H1 (cell line): ENCODE measurements around the gene EPB41L4B. TPM values are rescaled to one million over a fixed set of nuclear protein-coding genes. Genes with fewer than 3 reads are reported as not detected.

Source experiments
- JUN ChIP-seq: IDR thresholded peaks from 2 replicates; pipeline ENCODE4 v1.6.1; 2011; ENCODE audit warnings: low read depth, mild to moderate bottlenecking, improper control_type of control experiment, low read length
- JUND ChIP-seq: IDR thresholded peaks from 2 replicates; pipeline ENCODE4 v1.6.1; 2011; ENCODE audit warnings: mild to moderate bottlenecking, improper control_type of control experiment, low read length
- RBBP5 ChIP-seq: IDR thresholded peaks from 2 replicates; pipeline ENCODE4 v1.7.1; 2012; ENCODE audit warnings: low read depth, mild to moderate bottlenecking, inconsistent platforms, low read length, moderate library complexity, borderline replicate concordance
- RNF2 ChIP-seq: fragments of 200-900, 300-1000 bp; sonication (generic); IDR thresholded peaks from 2 replicates; pipeline ENCODE4 v1.7.1; 2016; ENCODE audit warnings: borderline replicate concordance, low read depth, mild to moderate bottlenecking, antibody characterized with exemption, low read length; ENCODE audit not compliant: poor library complexity, severe bottlenecking; ENCODE audit errors: missing control alignments
- TAF1 ChIP-seq: IDR thresholded peaks from 2 replicates; pipeline ENCODE4 v1.6.1; 2011; ENCODE audit warnings: mild to moderate bottlenecking, low read depth, low read length
- polyA plus RNA-seq, 7 experiments: library from polyadenylated mRNA; depleted of rRNA in 3 of 7; stranded (reverse) in 5 of 7; unstranded in 2 of 7; fragments of >200 nt in 5 of 7; fragments of 200-250 nt in 2 of 7; gene quantifications; 1 replicate in 5 of 7; 2 replicates in 1 of 7; 4 replicates in 1 of 7; pipeline versions ENCODE4 v1.2.1 to v1.2.3, GENCODE V29; 2011 to 2013; ENCODE audit warnings: missing spikeins in 2 of 7, mixed read lengths in 2 of 7
- total RNA-seq: library from RNA; stranded (reverse); fragmentation: NEBNext Ultra II Directional; extraction: Animal tissue kit (Norgen Biotek cat#: 25700); gene quantifications from 2 replicates; pipeline ENCODE4 v1.2.1, GENCODE V29; 2021
- TF ChIP-seq, protein P1 (sequence below): fragments of 300-600 bp; sonication (generic); IDR thresholded peaks from 2 replicates; pipeline ENCODE4 v1.7.1; 2012; ENCODE audit warnings: low read length, moderate library complexity, mild to moderate bottlenecking, inconsistent platforms; ENCODE audit not compliant: insufficient replicate concordance
- TF ChIP-seq, protein P2 (sequence below): IDR thresholded peaks from 2 replicates; pipeline ENCODE4 v1.6.1; 2011; ENCODE audit warnings: low read depth, mild to moderate bottlenecking, low read length; ENCODE audit not compliant: insufficient read depth
- TF ChIP-seq, protein P3 (sequence below), 3 experiments: IDR thresholded peaks; 1 replicate in 2 of 3; 2 replicates in 1 of 3; pipeline versions ENCODE4 v1.5.1 to v1.6.1; 2011; ENCODE audit warnings: low read length in 3 of 3, mild to moderate bottlenecking in 3 of 3, inconsistent platforms in 2 of 3, low read depth in 1 of 3, moderate library complexity in 1 of 3; ENCODE audit not compliant: insufficient read depth in 1 of 3; ENCODE audit errors: control extremely low read depth in 1 of 3

EPB41L4B gene
- total and polyA plus RNA-seq, 2 of the 8 experiments (the other 6 are each of a cell fraction or from before 2014, with no cell fraction given): 11.9 to 25.0 TPM

DNA sequence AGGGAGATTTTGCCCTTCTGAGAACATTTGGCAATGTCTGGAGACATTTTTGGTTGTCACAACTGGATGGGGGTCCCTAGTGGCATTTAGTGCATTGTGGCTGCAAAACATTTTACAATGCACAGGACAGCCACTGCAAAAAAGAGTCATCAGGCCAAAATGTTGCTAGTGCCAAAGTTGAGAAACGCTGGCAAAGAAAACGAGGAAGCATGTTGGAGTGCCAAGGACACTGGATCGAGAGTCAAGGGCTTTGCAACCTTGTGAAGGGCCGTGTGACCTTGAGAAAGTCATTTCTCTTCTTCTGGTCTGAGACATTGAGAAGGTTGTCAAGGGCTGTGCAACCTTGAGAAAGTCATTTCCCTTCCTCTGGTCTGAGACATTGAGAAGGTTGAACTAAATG is 108.1 kb downstream of the EPB41L4B start (continued):
- TF ChIP-seq, protein P1, sequence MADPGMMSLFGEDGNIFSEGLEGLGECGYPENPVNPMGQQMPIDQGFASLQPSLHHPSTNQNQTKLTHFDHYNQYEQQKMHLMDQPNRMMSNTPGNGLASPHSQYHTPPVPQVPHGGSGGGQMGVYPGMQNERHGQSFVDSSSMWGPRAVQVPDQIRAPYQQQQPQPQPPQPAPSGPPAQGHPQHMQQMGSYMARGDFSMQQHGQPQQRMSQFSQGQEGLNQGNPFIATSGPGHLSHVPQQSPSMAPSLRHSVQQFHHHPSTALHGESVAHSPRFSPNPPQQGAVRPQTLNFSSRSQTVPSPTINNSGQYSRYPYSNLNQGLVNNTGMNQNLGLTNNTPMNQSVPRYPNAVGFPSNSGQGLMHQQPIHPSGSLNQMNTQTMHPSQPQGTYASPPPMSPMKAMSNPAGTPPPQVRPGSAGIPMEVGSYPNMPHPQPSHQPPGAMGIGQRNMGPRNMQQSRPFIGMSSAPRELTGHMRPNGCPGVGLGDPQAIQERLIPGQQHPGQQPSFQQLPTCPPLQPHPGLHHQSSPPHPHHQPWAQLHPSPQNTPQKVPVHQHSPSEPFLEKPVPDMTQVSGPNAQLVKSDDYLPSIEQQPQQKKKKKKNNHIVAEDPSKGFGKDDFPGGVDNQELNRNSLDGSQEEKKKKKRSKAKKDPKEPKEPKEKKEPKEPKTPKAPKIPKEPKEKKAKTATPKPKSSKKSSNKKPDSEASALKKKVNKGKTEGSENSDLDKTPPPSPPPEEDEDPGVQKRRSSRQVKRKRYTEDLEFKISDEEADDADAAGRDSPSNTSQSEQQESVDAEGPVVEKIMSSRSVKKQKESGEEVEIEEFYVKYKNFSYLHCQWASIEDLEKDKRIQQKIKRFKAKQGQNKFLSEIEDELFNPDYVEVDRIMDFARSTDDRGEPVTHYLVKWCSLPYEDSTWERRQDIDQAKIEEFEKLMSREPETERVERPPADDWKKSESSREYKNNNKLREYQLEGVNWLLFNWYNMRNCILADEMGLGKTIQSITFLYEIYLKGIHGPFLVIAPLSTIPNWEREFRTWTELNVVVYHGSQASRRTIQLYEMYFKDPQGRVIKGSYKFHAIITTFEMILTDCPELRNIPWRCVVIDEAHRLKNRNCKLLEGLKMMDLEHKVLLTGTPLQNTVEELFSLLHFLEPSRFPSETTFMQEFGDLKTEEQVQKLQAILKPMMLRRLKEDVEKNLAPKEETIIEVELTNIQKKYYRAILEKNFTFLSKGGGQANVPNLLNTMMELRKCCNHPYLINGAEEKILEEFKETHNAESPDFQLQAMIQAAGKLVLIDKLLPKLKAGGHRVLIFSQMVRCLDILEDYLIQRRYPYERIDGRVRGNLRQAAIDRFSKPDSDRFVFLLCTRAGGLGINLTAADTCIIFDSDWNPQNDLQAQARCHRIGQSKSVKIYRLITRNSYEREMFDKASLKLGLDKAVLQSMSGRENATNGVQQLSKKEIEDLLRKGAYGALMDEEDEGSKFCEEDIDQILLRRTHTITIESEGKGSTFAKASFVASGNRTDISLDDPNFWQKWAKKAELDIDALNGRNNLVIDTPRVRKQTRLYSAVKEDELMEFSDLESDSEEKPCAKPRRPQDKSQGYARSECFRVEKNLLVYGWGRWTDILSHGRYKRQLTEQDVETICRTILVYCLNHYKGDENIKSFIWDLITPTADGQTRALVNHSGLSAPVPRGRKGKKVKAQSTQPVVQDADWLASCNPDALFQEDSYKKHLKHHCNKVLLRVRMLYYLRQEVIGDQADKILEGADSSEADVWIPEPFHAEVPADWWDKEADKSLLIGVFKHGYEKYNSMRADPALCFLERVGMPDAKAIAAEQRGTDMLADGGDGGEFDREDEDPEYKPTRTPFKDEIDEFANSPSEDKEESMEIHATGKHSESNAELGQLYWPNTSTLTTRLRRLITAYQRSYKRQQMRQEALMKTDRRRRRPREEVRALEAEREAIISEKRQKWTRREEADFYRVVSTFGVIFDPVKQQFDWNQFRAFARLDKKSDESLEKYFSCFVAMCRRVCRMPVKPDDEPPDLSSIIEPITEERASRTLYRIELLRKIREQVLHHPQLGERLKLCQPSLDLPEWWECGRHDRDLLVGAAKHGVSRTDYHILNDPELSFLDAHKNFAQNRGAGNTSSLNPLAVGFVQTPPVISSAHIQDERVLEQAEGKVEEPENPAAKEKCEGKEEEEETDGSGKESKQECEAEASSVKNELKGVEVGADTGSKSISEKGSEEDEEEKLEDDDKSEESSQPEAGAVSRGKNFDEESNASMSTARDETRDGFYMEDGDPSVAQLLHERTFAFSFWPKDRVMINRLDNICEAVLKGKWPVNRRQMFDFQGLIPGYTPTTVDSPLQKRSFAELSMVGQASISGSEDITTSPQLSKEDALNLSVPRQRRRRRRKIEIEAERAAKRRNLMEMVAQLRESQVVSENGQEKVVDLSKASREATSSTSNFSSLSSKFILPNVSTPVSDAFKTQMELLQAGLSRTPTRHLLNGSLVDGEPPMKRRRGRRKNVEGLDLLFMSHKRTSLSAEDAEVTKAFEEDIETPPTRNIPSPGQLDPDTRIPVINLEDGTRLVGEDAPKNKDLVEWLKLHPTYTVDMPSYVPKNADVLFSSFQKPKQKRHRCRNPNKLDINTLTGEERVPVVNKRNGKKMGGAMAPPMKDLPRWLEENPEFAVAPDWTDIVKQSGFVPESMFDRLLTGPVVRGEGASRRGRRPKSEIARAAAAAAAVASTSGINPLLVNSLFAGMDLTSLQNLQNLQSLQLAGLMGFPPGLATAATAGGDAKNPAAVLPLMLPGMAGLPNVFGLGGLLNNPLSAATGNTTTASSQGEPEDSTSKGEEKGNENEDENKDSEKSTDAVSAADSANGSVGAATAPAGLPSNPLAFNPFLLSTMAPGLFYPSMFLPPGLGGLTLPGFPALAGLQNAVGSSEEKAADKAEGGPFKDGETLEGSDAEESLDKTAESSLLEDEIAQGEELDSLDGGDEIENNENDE: no peak
- no peak for TF ChIP-seq RNF2
- no peak for TF ChIP-seq TAF1
- no peak for TF ChIP-seq JUND
- TF ChIP-seq, protein P2, sequence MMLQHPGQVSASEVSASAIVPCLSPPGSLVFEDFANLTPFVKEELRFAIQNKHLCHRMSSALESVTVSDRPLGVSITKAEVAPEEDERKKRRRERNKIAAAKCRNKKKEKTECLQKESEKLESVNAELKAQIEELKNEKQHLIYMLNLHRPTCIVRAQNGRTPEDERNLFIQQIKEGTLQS: no peak
- TF ChIP-seq, protein P3, sequence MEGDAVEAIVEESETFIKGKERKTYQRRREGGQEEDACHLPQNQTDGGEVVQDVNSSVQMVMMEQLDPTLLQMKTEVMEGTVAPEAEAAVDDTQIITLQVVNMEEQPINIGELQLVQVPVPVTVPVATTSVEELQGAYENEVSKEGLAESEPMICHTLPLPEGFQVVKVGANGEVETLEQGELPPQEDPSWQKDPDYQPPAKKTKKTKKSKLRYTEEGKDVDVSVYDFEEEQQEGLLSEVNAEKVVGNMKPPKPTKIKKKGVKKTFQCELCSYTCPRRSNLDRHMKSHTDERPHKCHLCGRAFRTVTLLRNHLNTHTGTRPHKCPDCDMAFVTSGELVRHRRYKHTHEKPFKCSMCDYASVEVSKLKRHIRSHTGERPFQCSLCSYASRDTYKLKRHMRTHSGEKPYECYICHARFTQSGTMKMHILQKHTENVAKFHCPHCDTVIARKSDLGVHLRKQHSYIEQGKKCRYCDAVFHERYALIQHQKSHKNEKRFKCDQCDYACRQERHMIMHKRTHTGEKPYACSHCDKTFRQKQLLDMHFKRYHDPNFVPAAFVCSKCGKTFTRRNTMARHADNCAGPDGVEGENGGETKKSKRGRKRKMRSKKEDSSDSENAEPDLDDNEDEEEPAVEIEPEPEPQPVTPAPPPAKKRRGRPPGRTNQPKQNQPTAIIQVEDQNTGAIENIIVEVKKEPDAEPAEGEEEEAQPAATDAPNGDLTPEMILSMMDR (IDR thresholded peaks at IDR 0.05; ENCODE audit: control extremely low read depth in 1 of 3, insufficient read depth in 1 of 3, low read depth in 1 of 3, low read length in 3 of 3): no peak
- TF ChIP-seq JUN: no peak
- TF ChIP-seq RBBP5: no peak
